Jurkat, Clone E6-1 (cell line): ENCODE results near the gene MEPCE.

Experiments used
- DNase-seq: peaks from one replicate; pipeline ENCODE4 v3.0.0-alpha.2; 2011; ENCODE audit warnings: low read depth, low spot score
- H3K4me3 ChIP-seq: 2 replicates; pipeline ENCODE4 v1.5.1; 2011; ENCODE audit warnings: mild to moderate bottlenecking, low read length, control low read depth, moderate library complexity

MEPCE gene

GRCh38 chr7:100402241-100402640 is 27.4 kb upstream of the MEPCE start:
- DNase-seq: no peak
- H3K4me3 ChIP-seq: no peak overlapping the region

GRCh38 chr7:100406767-100407166 is 22.9 kb upstream of the MEPCE start:
- no peak for DNase-seq
- no peak overlapping the region for H3K4me3 ChIP-seq

- DNase-seq: peak; percentile 59
- no peak overlapping the region for H3K4me3 ChIP-seq
Observed at GRCh38 chr7:100407285-100408180, 22.1 kb upstream of the MEPCE start.

GRCh38 chr7:100411101-100411500 is 18.5 kb upstream of the MEPCE start:
- DNase-seq: no peak

GRCh38 chr7:100413346-100413745 is 16.3 kb upstream of the MEPCE start:
- H3K4me3 ChIP-seq: no peak overlapping the region
- DNase-seq: no peak

More at GRCh38 chr7:100411101-100411500, 18.5 kb upstream of the MEPCE start:
- no peak overlapping the region for H3K4me3 ChIP-seq

- H3K4me3 ChIP-seq: no peak overlapping the region
- no peak for DNase-seq
Observed at GRCh38 chr7:100413889-100414288, 15.7 kb upstream of the MEPCE start.

GRCh38 chr7:100415448-100415847 is 14.2 kb upstream of the MEPCE start:
- DNase-seq: no peak
- H3K4me3 ChIP-seq: no peak overlapping the region

GRCh38 chr7:100418930-100419659 is 10.5 kb upstream of the MEPCE start:
- no peak overlapping the region for H3K4me3 ChIP-seq
- DNase-seq: no peak

- no peak for DNase-seq
- H3K4me3 ChIP-seq: no peak overlapping the region
Observed at GRCh38 chr7:100419660-100420226, 9.9 kb upstream of the MEPCE start.

- H3K4me3 ChIP-seq: no peak overlapping the region
Observed at GRCh38 chr7:100423315-100423714, 6.3 kb upstream of the MEPCE start.

GRCh38 chr7:100425347-100425746 is 4.3 kb upstream of the MEPCE start:
- H3K4me3 ChIP-seq: no peak overlapping the region
- DNase-seq: no peak

More at GRCh38 chr7:100423315-100423714, 6.3 kb upstream of the MEPCE start:
- DNase-seq: no peak

GRCh38 chr7:100426516-100426915 is 3.1 kb upstream of the MEPCE start:
- DNase-seq: no peak
- H3K4me3 ChIP-seq: no peak overlapping the region

- no peak overlapping the region for H3K4me3 ChIP-seq
- DNase-seq: no peak
Observed at GRCh38 chr7:100427762-100428198, 1.9 kb upstream of the MEPCE start.

- H3K4me3 ChIP-seq: peak within 1 kb of the TSS; percentile 69
- DNase-seq: peak; percentile 96
Observed at GRCh38 chr7:100428199-100428966, 1.2 kb upstream of the MEPCE start, which contains the start of gene ZCWPW1. Gene ZCWPW1, minus strand, starts transcription at chr7:100428703. Its CDS starts 8,054 bp downstream, at chr7:100420649.

GRCh38 chr7:100428967-100429636 is 529 bp upstream of the MEPCE start:
- peak; percentile 99 for DNase-seq
- peak overlapping the region; percentile 69 for H3K4me3 ChIP-seq

GRCh38 chr7:100430493-100431285 is 1.1 kb downstream of the MEPCE start:
- no peak for DNase-seq
- H3K4me3 ChIP-seq: peak overlapping the region; percentile 69

- peak overlapping the region; percentile 69; the same call in 1 of the 2 replicates for H3K4me3 ChIP-seq
- DNase-seq: no peak
Observed at GRCh38 chr7:100431286-100431735, 1.7 kb downstream of the MEPCE start.

GRCh38 chr7:100432053-100432452 is 2.4 kb downstream of the MEPCE start:
- DNase-seq: no peak
- no peak overlapping the region for H3K4me3 ChIP-seq
